Measurements from ENCODE around the gene SOX14.

Gene SOX14

GRCh38 chr3:137768361-137769321 lies 4.5 kb downstream of the SOX14 start:
- DNase-seq: no peak

GRCh38 chr3:137769322-137770065 lies 5.4 kb downstream of the SOX14 start:
- DNase-seq: no peak

- DNase-seq: no peak
Measured at GRCh38 chr3:137770066-137770834, 6.1 kb downstream of the SOX14 start.

GRCh38 chr3:137770835-137771399 lies 6.8 kb downstream of the SOX14 start:
- DNase-seq: no peak

- no peak for DNase-seq
Measured at GRCh38 chr3:137771401-137772213, 7.5 kb downstream of the SOX14 start.

GRCh38 chr3:137772214-137772955 lies 8.3 kb downstream of the SOX14 start:
- no peak for DNase-seq

- no peak for DNase-seq
Measured at GRCh38 chr3:137778941-137779340, 14.8 kb downstream of the SOX14 start.

- DNase-seq: no peak
Measured at GRCh38 chr3:137787529-137787928, 23.4 kb downstream of the SOX14 start.

- DNase-seq: no peak
Measured at GRCh38 chr3:137789236-137789635, 25.1 kb downstream of the SOX14 start.

- DNase-seq: peak; percentile 29
Measured at GRCh38 chr3:137792626-137793271, 28.6 kb downstream of the SOX14 start.

- DNase-seq: no peak
Measured at GRCh38 chr3:137796993-137797392, 32.9 kb downstream of the SOX14 start.

GRCh38 chr3:137803215-137803614 lies 39.1 kb downstream of the SOX14 start:
- no peak for DNase-seq

GRCh38 chr3:137807998-137808397 lies 43.9 kb downstream of the SOX14 start:
- no peak for DNase-seq

- DNase-seq: no peak
Measured at GRCh38 chr3:137809509-137809908, 45.4 kb downstream of the SOX14 start.

GRCh38 chr3:137812023-137812422 lies 47.9 kb downstream of the SOX14 start:
- DNase-seq: no peak

GRCh38 chr3:137815251-137815650 lies 51.1 kb downstream of the SOX14 start:
- no peak for DNase-seq
